ENCODE measurements around the gene TBATA.

The TBATA gene

DNA sequence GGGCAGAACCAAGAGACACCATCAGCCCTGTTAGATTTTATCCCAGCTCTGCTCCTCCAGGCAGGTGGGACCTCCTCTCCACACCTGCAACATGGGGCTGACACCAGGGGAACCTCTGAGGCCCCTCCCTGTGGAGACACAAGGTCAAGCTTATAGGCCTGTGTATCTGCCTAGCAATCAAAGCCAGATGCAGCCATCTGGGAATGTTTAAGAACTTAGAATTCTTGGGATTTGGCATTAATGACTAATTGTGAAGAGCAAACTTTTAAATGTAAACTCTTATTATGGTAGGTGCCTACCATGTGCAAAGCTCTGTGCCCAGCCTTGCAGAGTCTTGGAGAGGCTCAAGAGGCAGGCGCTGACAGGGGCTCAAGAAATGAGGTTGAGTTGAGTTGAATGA is 52.1 kb downstream of the TBATA start:
- Histone ChIP-seq H3K18ac (ENCODE audit: low read length) (no peak overlapping the region), H3K79me1 (ENCODE audit: low read length) (no peaks in the 10 kb centered on the region), H2BK12ac (ENCODE audit: low read length) (no peak overlapping the region), H3K27me3 (ENCODE audit: insufficient read depth, low read length) (no peaks in the 10 kb centered on the region), H3K14ac (ENCODE audit: low read length) (no peak overlapping the region), H3K4ac (ENCODE audit: low read depth, low read length) (no peak overlapping the region), H3K9me3 (ENCODE audit: insufficient read depth, low read depth, low read length) (no peaks in the 10 kb centered on the region), H2BK5ac (ENCODE audit: low read depth, low read length, poor library complexity) (no peak overlapping the region), H3K23ac (ENCODE audit: low read length) (no peak overlapping the region), H3K9ac (ENCODE audit: low read length) (no peak overlapping the region), H4K8ac (ENCODE audit: low read depth, low read length) (no peak overlapping the region), H2AFZ (ENCODE audit: insufficient read depth, low read length, poor library complexity) (no peak overlapping the region), H2BK120ac (ENCODE audit: insufficient read depth, low read length, poor library complexity) (no peak overlapping the region), H3K4me2 (ENCODE audit: low read length) (no peak overlapping the region), H3K36me3 (ENCODE audit: control insufficient read depth in 1 of 2, insufficient read depth in 2 of 2, low read length in 2 of 2) (no peaks in the 10 kb centered on the region), H4K91ac (ENCODE audit: low read depth, low read length) (no peak overlapping the region), H3K79me2 (ENCODE audit: control insufficient read depth, insufficient read depth, low read length, poor library complexity) (no peaks in the 10 kb centered on the region), H3K27ac (ENCODE audit: low read depth, low read length) (no peak overlapping the region), H3K4me3 (ENCODE audit: low read depth, low read length) (no peak overlapping the region), H2AK5ac (ENCODE audit: low read length) (no peak overlapping the region), H4K12ac (ENCODE audit: low read depth, low read length) (no peak overlapping the region), H3K4me1 (ENCODE audit: control insufficient read depth in 1 of 2, insufficient read depth in 2 of 2, low read length in 2 of 2) (no peaks in the 10 kb centered on the region)
- WGBS (ENCODE audit: extremely low coverage, insufficient coverage, insufficient read length), result no CpG with 5 or more reads among the region's 1 CpG
- no peak for DNase-seq

GRCh38 chr10:70732569-70732968 is 52.6 kb downstream of the TBATA start:
- no peak overlapping the region for H2AFZ ChIP-seq (ENCODE audit: insufficient read depth, low read length, poor library complexity)
- no peak overlapping the region for H2BK12ac ChIP-seq (ENCODE audit: low read length)
- H3K79me2 ChIP-seq (ENCODE audit: control insufficient read depth, insufficient read depth, low read length, poor library complexity), result no peaks in the 10 kb centered on the region
- no CpG with 5 or more reads among the region's 4 CpGs for WGBS (ENCODE audit: extremely low coverage, insufficient coverage, insufficient read length)
- no peaks in the 10 kb centered on the region for H3K36me3 ChIP-seq (ENCODE audit: control insufficient read depth in 1 of 2, insufficient read depth in 2 of 2, low read length in 2 of 2)
- H3K4me3 ChIP-seq (ENCODE audit: low read depth, low read length), result no peak overlapping the region
- DNase-seq, result no peak
- no peak overlapping the region for H3K4ac ChIP-seq (ENCODE audit: low read depth, low read length)
- H3K27ac ChIP-seq (ENCODE audit: low read depth, low read length), result no peak overlapping the region
- no peaks in the 10 kb centered on the region for H3K9me3 ChIP-seq (ENCODE audit: insufficient read depth, low read depth, low read length)
- no peak overlapping the region for H3K9ac ChIP-seq (ENCODE audit: low read length)
- H3K18ac ChIP-seq (ENCODE audit: low read length), result no peak overlapping the region
- no peak overlapping the region for H4K12ac ChIP-seq (ENCODE audit: low read depth, low read length)
- no peak overlapping the region for H4K8ac ChIP-seq (ENCODE audit: low read depth, low read length)
- no peak overlapping the region for H2BK5ac ChIP-seq (ENCODE audit: low read depth, low read length, poor library complexity)
- no peak overlapping the region for H2BK120ac ChIP-seq (ENCODE audit: insufficient read depth, low read length, poor library complexity)
- H3K4me2 ChIP-seq (ENCODE audit: low read length), result no peak overlapping the region
- no peaks in the 10 kb centered on the region for H3K27me3 ChIP-seq (ENCODE audit: insufficient read depth, low read length)
- H3K23ac ChIP-seq (ENCODE audit: low read length), result no peak overlapping the region
- H4K91ac ChIP-seq (ENCODE audit: low read depth, low read length), result no peak overlapping the region
- no peak overlapping the region for H3K14ac ChIP-seq (ENCODE audit: low read length)
- no peaks in the 10 kb centered on the region for H3K79me1 ChIP-seq (ENCODE audit: low read length)
- H2AK5ac ChIP-seq (ENCODE audit: low read length), result no peak overlapping the region
- H3K4me1 ChIP-seq (ENCODE audit: control insufficient read depth in 1 of 2, insufficient read depth in 2 of 2, low read length in 2 of 2), result no peaks in the 10 kb centered on the region

DNA sequence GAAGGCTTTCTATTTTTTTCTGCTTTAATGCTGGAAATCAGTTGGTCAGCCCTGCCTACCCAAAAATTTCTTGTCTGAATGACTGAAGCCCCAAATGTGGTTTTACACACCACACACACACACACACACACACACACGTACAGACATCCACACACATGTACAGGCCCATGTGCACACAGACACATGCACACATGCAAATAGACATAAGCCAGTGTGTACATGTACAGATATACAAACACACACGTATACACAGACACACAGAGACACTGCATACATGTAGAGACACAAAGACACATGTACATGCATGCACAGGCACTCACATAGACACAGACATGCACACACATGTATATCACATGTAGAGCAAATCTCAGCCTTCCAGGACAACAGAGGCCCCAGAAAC is 54.2 kb downstream of the TBATA start:
- Histone ChIP-seq H3K9ac (ENCODE audit: low read length) (no peak overlapping the region), H4K91ac (ENCODE audit: low read depth, low read length) (no peak overlapping the region), H3K4ac (ENCODE audit: low read depth, low read length) (no peak overlapping the region), H2AK5ac (ENCODE audit: low read length) (no peak overlapping the region), H2BK12ac (ENCODE audit: low read length) (no peak overlapping the region), H4K12ac (ENCODE audit: low read depth, low read length) (no peak overlapping the region), H3K4me2 (ENCODE audit: low read length) (no peak overlapping the region), H3K23ac (ENCODE audit: low read length) (no peak overlapping the region), H3K36me3 (ENCODE audit: control insufficient read depth in 1 of 2, insufficient read depth in 2 of 2, low read length in 2 of 2) (no peaks in the 10 kb centered on the region), H3K14ac (ENCODE audit: low read length) (no peak overlapping the region), H3K4me3 (ENCODE audit: low read depth, low read length) (no peak overlapping the region), H3K18ac (ENCODE audit: low read length) (no peak overlapping the region), H3K4me1 (ENCODE audit: control insufficient read depth in 1 of 2, insufficient read depth in 2 of 2, low read length in 2 of 2) (no peaks in the 10 kb centered on the region), H3K9me3 (ENCODE audit: insufficient read depth, low read depth, low read length) (peaks cover 2% of the 10 kb centered on the region), H3K79me2 (ENCODE audit: control insufficient read depth, insufficient read depth, low read length, poor library complexity) (no peaks in the 10 kb centered on the region), H4K8ac (ENCODE audit: low read depth, low read length) (no peak overlapping the region), H2AFZ (ENCODE audit: insufficient read depth, low read length, poor library complexity) (no peak overlapping the region), H3K79me1 (ENCODE audit: low read length) (no peaks in the 10 kb centered on the region), H3K27me3 (ENCODE audit: insufficient read depth, low read length) (no peaks in the 10 kb centered on the region), H3K27ac (ENCODE audit: low read depth, low read length) (no peak overlapping the region), H2BK5ac (ENCODE audit: low read depth, low read length, poor library complexity) (no peak overlapping the region), H2BK120ac (ENCODE audit: insufficient read depth, low read length, poor library complexity) (no peak overlapping the region)
- no CpG with 5 or more reads among the region's 2 CpGs for WGBS (ENCODE audit: extremely low coverage, insufficient coverage, insufficient read length)
- DNase-seq, result no peak

DNA sequence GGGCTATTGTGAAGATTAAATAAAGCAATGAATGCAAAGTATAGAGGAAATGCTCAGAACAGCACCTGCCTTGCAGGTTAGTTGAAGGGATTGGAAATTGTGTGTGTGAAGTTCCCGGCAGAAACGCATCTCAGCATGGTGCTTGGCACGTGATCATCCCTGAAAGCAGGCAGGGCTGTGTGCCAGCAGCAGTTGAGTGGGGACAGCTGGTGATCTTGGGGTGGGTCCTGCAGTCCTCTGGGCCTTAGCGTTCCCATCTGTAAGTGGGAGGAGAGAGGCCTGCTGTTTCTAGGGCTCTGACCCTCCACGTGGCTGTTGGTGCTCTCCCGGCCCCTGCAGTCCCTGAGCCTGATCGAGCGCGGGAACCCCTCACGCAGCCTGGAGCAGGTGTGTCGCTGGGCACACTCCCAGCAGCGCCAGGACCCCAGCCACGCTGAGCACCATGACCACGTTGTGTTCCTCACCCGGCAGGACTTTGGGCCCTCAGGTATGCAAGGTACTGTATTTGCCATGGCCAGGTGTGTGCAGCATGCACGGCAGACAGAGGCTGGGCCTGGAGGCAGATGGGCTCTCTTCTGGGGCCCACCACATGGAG is 55.3 kb downstream of the TBATA start:
- Histone ChIP-seq H3K9ac (ENCODE audit: low read length) (no peak overlapping the region), H4K8ac (ENCODE audit: low read depth, low read length) (no peak overlapping the region), H3K4ac (ENCODE audit: low read depth, low read length) (no peak overlapping the region), H3K27ac (ENCODE audit: low read depth, low read length) (no peak overlapping the region), H3K27me3 (ENCODE audit: insufficient read depth, low read length) (no peaks in the 10 kb centered on the region), H2BK120ac (ENCODE audit: insufficient read depth, low read length, poor library complexity) (no peak overlapping the region), H3K9me3 (ENCODE audit: insufficient read depth, low read depth, low read length) (peaks cover 3% of the 10 kb centered on the region), H4K12ac (ENCODE audit: low read depth, low read length) (no peak overlapping the region), H2BK5ac (ENCODE audit: low read depth, low read length, poor library complexity) (no peak overlapping the region), H3K79me2 (ENCODE audit: control insufficient read depth, insufficient read depth, low read length, poor library complexity) (no peaks in the 10 kb centered on the region), H3K23ac (ENCODE audit: low read length) (no peak overlapping the region), H3K4me3 (ENCODE audit: low read depth, low read length) (no peak overlapping the region), H4K91ac (ENCODE audit: low read depth, low read length) (no peak overlapping the region), H2AFZ (ENCODE audit: insufficient read depth, low read length, poor library complexity) (no peak overlapping the region), H3K4me2 (ENCODE audit: low read length) (no peak overlapping the region), H3K18ac (ENCODE audit: low read length) (no peak overlapping the region), H3K79me1 (ENCODE audit: low read length) (no peaks in the 10 kb centered on the region), H3K14ac (ENCODE audit: low read length) (no peak overlapping the region), H3K4me1 (ENCODE audit: control insufficient read depth in 1 of 2, insufficient read depth in 2 of 2, low read length in 2 of 2) (no peaks in the 10 kb centered on the region), H2AK5ac (ENCODE audit: low read length) (no peak overlapping the region), H2BK12ac (ENCODE audit: low read length) (no peak overlapping the region), H3K36me3 (ENCODE audit: control insufficient read depth in 1 of 2, insufficient read depth in 2 of 2, low read length in 2 of 2) (no peaks in the 10 kb centered on the region)
- no CpG with 5 or more reads among the region's 16 CpGs for WGBS (ENCODE audit: extremely low coverage, insufficient coverage, insufficient read length)
- no peak for DNase-seq

Measured in trophoblast cell (in vitro differentiated cells and primary cell).